Prostate gland (tissue), 2 donors: Measurements from ENCODE around the gene MSH5. TPM values are rescaled to one million over a fixed set of nuclear protein-coding genes. Genes with fewer than 3 reads are reported as not detected.

Experiments
- DNase-seq: peaks from one replicate; pipeline ENCODE4 v3.0.0-alpha.2; 2019; ENCODE audit warnings: low spot score
- H3K27ac ChIP-seq, 2 donors: fragments of 200-600 bp; sonication (generic); 2 replicates each; pipeline ENCODE4 v1.5.1; 2017 to 2019
- H3K27me3 ChIP-seq: fragments of 200-600 bp; sonication (generic); replicated peaks from 2 replicates; pipeline ENCODE4 v1.5.1; 2019; ENCODE audit not compliant: insufficient read depth
- H3K36me3 ChIP-seq, 2 donors: fragments of 200-600 bp; sonication (generic); 1 replicate in 1 of 2; 2 replicates in 1 of 2; pipeline versions ENCODE4 v1.5.1 to v1.8.1; 2017 to 2019
- H3K4me1 ChIP-seq: fragments of 200-600 bp; sonication (generic); replicated peaks from 2 replicates; pipeline ENCODE4 v1.5.1; 2019
- H3K4me3 ChIP-seq, 2 donors: fragments of 200-600 bp; sonication (generic); 2 replicates each; pipeline ENCODE4 v1.5.1; 2017 to 2019
- H3K9me3 ChIP-seq: fragments of 200-600 bp; sonication (generic); 2 replicates; pipeline ENCODE4 v1.5.1; 2017
- CTCF ChIP-seq, 4 experiments: fragments of 200-600 bp in 2 of 4; fragments of 450-650 bp in 2 of 4; sonication (generic) in 2 of 4; IDR thresholded peaks; 1 replicate in 3 of 4; 2 replicates in 1 of 4; pipeline ENCODE4 v1.5.1; 2016 to 2019; ENCODE audit warnings: antibody characterized with exemption in 4 of 4, mild to moderate bottlenecking in 2 of 4, moderate library complexity in 2 of 4
- POLR2A ChIP-seq: fragments of 450-650 bp; IDR thresholded peaks from one replicate; pipeline ENCODE4 v1.6.1; 2016; ENCODE audit warnings: antibody characterized with exemption, mild to moderate bottlenecking
- POLR2AphosphoS5 ChIP-seq: sonication (generic); formaldehyde crosslinking; IDR thresholded peaks from one replicate; pipeline ENCODE4 v1.6.1; 2017; ENCODE audit warnings: antibody characterized with exemption
- WGBS: methylation state at CpG from one replicate; pipeline ENCODE4 v1.1.5; 2018; 5-methylcytosine and 5-hydroxymethylcytosine counted together
- intact Hi-C: fragments of 100-400 bp; cut with DNase I; formaldehyde crosslinking; loops from one replicate; pipeline ENCODE4 v1.14.2; 2022
- total RNA-seq, 2 donors: library from RNA; depleted of rRNA; stranded (reverse); fragments of >200 nt; gene quantifications; one replicate each; pipeline ENCODE4 v1.1.0, GENCODE V29; 2016

The MSH5 gene
- total RNA-seq, 2 donors from 2014 or later: 10.5 to 72.4 TPM

- WGBS: 89% methylated on average over 43 of the region's 43 CpGs
- Histone ChIP-seq H3K36me3 (peaks cover 5 to 18% of the 10 kb centered on the region in 2 donors), H3K4me3 (no peak overlapping the region), H3K27ac (no peak overlapping the region), H3K27me3 (no peaks in the 10 kb centered on the region), H3K4me1 (no peaks in the 10 kb centered on the region), H3K9me3 (no peaks in the 10 kb centered on the region)
- no peak for DNase-seq
- intact Hi-C loops: no loop called here
- no peak for TF ChIP-seq POLR2AphosphoS5
- no peak for TF ChIP-seq CTCF (IDR thresholded peaks at IDR 0.05)
- TF ChIP-seq POLR2A: no peak
Observed at GRCh38 chr6:31778999-31779885, 39.4 kb downstream of the MSH5 start.

GRCh38 chr6:31779908-31780307 is 40.1 kb downstream of the MSH5 start:
- TF ChIP-seq CTCF (IDR thresholded peaks at IDR 0.05) (no peak), POLR2AphosphoS5 (no peak), POLR2A (no peak)
- H3K27ac ChIP-seq: no peak overlapping the region
- no peaks in the 10 kb centered on the region for H3K4me1 ChIP-seq
- intact Hi-C loops: no loop called here
- H3K4me3 ChIP-seq: no peak overlapping the region
- H3K9me3 ChIP-seq: no peaks in the 10 kb centered on the region
- 94% methylated on average over 10 of the region's 10 CpGs for WGBS
- H3K36me3 ChIP-seq: peaks cover 5 to 24% of the 10 kb centered on the region in 2 donors
- DNase-seq: no peak
- H3K27me3 ChIP-seq: no peaks in the 10 kb centered on the region

- no peak overlapping the region for H3K4me3 ChIP-seq
- WGBS: 84% methylated on average over 20 of the region's 20 CpGs
- no peaks in the 10 kb centered on the region for H3K27me3 ChIP-seq
- intact Hi-C loops: no loop called here
- DNase-seq: no peak
- no peak for TF ChIP-seq POLR2AphosphoS5
- TF ChIP-seq CTCF (IDR thresholded peaks at IDR 0.05): no peak
- no peak for TF ChIP-seq POLR2A
- no peak overlapping the region for H3K27ac ChIP-seq
- H3K4me1 ChIP-seq: no peaks in the 10 kb centered on the region
- H3K36me3 ChIP-seq: peaks cover 5 to 24% of the 10 kb centered on the region in 2 donors
- no peaks in the 10 kb centered on the region for H3K9me3 ChIP-seq
Observed at GRCh38 chr6:31780507-31781243, 40.9 kb downstream of the MSH5 start.

- Histone ChIP-seq H3K4me1 (no peaks in the 10 kb centered on the region), H3K36me3 (peaks cover 5 to 24% of the 10 kb centered on the region in 2 donors), H3K27ac (no peak overlapping the region), H3K4me3 (no peak overlapping the region), H3K27me3 (no peaks in the 10 kb centered on the region), H3K9me3 (no peaks in the 10 kb centered on the region)
- no peak for TF ChIP-seq CTCF (IDR thresholded peaks at IDR 0.05)
- no peak for TF ChIP-seq POLR2A
- TF ChIP-seq POLR2AphosphoS5: no peak
- no peak for DNase-seq
- 94% methylated on average over 23 of the region's 23 CpGs for WGBS
- intact Hi-C loops: no loop called here
Observed at GRCh38 chr6:31781244-31782125, 41.7 kb downstream of the MSH5 start.
